Activated naive CD4-positive, alpha-beta T cell treated with anti-CD3 and anti-CD28 coated beads, Interleukin-2, amount 50 U/mL, for 16 hours (primary cell): Measurements from ENCODE around the gene GPR84.

Experiments used
- DNase-seq: peaks from one replicate; pipeline ENCODE4 v3.0.0-alpha.2; 2020

GPR84 gene

DNA sequence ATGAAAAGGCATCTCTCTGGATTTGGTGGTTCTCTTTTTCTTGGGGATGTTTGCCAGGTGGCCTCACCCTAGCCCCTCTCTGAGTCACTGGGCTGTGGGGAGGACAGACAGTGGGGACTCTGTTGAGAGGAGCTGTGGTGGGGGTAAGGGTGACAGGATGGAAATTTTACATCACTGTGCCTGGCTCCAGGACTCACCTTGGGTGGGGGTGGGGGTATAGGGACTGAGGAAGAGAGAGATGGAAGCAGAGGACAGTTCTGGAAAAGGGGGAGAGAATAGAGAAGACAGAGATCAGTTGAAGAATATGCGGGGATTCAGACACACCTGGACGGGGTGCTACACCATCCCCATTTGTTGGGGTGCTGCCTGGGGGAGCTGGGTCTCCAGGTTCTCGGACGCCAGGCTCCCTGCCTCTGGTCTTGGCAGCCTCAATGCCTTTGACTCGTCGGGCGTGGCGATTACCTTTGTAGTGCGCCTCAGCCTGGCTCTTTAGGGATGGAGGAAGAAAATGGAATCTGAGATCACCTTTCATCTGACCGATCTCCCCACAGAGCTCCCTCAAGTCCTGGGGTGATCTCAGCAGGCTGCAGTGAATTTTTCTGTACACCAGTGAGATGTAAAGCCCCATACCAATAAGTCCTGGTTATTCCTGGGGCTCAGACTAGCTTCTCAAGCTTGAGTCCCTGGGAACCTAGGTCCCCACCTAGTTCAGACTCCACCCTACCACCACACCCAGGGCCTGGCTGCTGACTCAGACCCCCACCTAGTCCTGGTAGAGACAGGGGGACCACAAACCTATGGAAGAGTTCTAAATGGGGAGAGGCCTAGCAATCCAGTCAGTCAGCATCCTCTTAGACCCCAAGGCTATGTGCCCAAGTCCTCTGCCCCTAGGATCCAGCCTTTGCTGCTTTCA is 9.6 kb upstream of the GPR84 start:
- no peak for DNase-seq

DNA sequence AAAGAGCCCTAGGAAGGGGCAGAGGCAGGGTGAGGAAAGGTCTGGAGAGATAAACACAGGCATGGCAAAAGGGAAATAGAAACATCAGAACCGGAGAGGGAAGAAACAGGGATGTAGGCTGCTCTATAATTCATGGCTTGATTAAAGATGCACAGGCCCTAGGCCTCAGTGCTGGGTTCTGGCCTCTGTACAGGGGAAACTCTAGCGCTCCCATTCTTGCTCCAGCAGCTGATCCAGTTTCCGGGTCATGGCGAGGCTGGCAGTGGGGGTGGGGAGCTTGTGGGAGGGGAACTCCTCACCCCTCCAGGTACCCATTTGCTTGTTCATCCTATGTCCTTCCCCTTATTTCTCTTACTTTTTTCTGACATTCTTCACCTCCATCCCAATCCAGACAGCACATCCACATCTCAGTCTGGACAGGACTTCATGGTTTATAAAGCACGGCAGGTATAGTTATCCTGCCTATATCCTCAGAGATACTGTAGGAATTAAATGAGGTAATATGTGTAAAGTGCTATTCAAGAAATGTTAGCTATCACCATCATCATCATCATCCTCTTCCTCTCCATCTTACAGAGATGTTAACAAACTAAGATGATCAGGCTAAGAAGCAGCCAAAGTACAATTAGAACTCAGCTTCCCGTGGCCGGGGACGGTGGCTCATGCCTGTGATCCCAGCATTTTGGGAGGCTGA is 8.0 kb upstream of the GPR84 start:
- no peak for DNase-seq

DNA sequence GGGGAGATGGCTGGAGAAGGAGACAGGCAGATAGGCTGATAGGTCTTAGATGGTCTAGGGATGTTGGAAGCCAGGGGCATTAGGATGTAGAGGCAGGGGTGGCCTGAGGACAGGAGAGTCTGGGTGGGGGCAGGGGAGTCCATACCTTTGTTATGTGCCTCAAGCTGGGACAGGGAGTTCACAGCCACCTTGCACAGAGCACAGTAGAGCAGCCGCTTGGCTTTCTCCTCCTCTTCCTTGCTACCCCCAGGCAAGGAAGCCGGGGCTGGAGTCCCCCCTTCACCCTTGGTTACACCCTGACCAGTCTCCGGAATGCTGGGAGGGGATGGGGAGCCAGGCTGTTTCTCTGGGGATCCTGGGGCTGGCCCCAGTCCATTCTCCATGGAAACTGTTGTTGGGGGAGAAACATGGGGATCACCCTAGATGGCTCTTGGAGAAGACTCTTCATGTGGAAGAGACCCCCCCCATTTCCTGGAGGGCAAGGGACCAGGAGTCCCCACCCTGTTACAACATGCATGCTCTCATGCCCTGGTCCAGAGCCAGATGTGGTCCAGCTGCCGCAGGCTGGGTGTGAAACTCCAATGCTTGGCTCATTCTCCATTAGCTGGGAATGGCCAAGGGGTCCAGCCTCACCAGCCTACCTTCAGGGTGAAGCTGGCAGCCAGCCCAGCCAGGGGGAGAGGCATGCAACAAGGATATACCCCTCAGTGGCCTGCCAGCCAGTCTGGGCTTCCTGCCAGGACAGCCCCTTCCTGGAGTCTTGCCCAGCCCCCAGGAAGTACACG is 7.2 kb upstream of the GPR84 start:
- DNase-seq, result no peak

DNA sequence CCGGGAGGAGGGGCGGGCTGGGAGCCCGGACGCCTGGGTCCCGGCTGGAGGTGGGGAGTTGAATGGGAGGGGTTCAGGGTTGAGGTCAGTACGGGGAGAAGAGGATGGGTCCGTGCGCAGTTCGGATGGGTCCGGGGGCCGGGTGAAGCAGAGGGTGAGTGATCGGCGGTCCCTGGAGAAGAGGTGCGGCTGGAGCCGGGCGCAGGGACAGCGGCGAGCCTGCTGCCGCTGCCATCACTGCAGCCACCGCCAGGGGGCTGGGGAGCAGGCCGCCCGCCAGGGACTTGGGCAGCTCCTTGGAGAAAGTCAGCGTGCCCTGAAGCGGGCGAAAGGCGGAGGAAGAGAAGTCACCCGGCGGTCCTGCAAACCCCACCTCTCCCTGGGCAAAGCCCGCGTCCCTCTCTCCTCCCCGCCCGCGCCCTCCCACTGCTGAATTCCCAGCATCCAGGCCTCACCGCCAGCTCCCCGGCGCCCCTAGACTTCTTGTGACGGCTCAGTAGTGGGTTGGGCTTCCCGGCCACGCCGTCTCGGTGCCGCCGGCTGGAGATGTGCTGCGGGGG is 6.0 kb upstream of the GPR84 start:
- DNase-seq, result no peak

DNA sequence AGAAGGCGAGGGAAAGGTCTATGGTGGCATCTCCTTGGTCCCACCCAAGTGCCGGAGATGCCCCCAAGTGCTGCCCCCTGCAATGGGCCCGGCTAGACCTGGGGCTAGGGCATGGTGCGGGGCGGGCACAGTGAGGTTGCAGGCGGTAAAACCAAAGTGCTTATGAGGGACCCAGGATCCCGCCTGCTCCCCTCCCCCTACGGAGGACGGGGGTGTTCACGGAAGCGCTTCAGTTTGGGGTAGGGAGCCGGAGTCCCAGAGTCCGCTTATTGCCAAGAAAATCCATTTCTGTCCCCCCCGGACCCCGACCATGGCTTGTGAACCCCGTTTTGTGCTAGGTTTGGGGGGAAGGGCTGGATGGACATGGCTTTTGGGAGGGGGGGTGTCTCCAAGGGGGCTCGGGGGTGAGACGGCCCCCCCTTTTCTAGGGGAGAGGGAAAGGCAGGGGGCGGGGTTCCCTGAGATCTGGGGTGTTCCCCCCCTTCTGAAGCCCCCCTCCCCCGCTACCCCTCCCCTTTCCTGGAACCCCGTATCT is 5.4 kb upstream of the GPR84 start:
- no peak for DNase-seq

DNA sequence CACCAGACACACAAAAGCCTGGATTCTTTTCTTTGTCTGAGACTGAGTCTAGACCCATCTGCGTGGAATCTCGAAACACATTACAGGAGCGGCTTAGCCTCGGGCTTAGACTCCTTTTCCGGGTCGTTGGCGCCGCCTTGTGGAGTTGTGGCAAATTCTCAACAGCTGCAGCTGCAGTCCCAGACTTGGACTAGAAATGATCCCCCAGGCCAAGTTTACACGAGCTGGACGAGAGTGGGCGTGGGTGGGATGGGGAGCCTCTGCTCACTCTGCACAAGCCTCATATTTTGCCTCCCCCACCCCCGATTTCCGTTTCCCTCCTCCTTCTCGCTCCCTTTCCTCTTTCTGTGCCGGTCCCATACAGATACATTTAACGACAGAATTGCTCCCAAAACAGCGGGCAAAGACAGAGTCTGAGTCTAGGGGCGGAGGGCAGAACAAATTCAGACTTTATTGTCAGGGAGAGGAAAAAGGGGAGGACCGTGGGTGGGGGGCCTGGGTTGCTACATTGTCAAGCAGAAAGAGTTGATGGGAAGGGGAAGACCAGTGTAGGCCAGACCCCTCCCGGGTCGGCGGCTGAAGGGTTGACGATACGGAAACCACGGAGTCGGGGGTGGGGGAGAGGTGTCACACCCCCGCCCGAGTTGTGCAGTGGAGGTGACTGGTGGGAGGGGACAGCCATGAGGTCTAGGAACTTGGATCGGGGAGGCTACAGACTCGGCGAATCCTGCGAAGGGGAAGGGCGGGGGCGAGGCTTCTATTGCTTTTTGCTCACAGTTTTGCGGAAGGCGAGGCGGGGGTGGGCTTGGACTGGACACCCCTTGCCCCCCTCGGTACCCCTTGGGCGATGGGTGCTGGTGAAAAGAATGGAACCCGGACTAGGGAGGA is 4.7 kb upstream of the GPR84 start:
- peak; percentile 91 for DNase-seq

DNA sequence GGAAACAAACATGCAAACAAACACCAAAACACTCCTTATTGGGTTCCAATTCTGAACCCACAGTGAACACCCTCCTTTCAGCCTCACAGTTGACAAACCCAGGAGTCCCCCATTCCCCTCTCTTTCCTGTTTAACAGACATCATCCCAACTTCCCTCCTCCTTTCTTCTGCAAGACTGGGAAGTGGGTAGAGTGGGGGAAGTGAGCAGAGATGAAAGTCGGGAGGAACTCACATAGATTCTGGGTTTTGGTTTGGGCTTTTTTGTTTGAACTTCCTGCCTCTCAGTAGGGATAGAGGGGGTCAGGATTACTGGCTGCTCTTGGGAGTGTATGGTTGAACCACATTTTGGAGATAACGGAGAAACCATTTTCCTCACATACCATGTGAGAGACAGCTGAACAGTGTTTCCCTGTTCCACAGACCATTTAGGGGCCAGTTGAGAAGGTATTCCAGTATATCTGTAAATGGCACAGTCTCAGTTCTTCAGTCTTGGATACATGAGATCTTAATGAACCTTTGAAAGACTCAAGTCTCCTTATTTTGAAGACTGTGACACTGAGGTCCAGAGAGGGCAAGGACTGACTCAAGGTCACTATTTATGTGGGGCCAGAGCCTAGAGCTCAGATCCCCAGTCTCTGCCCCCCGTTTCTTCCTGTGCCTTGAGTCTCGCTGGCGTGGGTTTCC is 3.9 kb upstream of the GPR84 start:
- DNase-seq, result no peak

DNA sequence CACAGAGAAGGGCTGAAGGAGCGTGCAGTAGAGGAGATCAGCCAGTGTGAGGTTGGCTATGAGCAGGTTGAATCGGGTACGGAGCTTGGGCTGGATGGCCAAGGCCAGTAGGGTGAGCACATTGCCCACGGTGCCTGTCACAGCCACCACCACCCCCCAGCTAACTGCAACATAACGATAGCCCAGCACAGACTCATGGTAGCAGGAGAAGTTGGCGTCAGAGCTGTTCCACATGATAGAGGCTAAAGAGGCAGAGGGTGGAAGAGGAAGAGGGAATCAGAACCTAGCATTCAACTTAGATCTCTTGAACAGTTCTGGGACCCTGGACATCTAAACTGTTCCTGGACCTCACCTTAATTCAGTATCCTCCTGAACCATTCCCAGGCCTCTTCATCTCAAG is 668 bp downstream of the GPR84 start:
- DNase-seq, result no peak

DNA sequence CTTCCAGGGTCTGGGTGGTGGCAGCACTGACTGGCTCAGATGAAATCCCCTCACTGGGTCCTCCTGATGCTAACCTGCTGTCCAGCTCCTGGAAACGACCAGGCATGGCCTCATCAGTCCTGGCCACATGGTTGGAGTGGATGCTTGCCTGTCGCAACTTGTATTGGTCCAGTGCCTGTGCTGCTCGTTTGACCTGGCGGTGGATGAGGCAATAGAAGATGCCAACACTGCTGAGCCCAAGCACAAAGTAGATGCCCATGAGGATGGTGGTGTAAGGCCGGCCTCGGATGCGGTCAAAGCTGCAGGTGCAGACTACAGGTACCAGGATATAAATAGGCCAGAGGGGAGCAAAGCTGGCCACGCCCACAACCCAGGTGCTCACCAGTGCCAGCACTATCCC is 1.2 kb downstream of the GPR84 start:
- DNase-seq, result no peak

DNA sequence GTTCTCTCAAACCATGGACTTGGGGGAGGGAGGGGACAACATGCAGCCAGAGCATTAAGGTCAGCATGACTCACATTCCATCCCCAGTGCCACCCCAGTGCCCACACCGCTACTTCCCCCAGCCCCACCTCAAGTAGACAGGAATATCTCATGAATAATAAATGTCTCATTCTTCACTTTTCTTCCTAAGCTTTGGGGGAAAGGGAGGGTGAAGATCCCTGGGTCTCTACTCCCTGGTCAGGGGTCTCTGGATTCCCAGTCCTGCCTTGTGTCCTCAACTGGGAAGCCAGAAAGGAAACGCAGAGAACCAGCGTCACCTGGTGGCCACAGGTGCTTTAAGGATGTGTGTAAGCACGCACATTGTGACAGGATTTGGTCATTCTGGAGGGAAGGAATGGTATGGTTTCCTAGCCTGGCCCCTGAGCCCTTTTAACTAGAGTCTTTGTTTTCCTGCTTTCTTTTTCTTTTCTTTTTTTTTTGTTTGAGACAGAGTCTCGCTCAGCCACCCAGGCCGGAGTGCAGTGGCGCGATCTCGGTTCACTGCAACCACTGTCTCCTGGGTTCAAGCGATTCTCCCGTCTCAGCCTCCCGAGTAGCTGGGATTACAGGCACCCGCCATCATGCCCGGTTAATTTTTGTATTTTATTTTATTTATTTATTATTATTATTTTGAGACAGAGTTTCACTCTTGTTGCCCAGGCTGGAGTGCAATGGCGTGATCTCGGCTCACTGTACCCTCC is 3.4 kb downstream of the GPR84 start:
- DNase-seq, result peak; percentile 63

DNA sequence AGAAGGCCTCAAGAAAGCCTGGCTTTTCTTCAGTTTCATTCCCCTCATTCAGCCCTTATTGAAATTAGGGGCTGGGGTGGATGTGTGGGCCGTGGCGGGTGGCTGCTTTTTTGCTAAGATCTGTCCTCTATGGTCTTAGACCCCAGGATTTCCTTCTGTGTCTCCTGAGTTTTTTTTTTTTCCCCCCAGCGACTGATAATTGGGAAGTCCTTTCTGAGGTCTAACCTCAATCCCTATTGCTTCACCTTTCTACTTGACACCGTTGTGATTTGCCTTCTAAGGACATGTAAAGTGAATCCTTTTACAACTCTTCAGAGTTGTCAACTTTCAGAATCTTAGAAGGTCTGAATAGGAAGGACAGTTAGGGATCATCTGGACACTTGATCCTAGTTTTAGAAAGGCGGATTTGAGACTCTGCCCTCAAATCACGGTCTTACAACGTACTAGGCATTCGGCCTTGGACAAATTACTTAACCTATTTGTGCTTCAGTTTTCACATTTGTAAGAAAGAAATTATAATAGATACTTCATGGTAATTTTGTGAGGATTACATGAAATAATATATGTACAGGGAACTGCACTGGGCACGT is 4.4 kb downstream of the GPR84 start:
- no peak for DNase-seq

DNA sequence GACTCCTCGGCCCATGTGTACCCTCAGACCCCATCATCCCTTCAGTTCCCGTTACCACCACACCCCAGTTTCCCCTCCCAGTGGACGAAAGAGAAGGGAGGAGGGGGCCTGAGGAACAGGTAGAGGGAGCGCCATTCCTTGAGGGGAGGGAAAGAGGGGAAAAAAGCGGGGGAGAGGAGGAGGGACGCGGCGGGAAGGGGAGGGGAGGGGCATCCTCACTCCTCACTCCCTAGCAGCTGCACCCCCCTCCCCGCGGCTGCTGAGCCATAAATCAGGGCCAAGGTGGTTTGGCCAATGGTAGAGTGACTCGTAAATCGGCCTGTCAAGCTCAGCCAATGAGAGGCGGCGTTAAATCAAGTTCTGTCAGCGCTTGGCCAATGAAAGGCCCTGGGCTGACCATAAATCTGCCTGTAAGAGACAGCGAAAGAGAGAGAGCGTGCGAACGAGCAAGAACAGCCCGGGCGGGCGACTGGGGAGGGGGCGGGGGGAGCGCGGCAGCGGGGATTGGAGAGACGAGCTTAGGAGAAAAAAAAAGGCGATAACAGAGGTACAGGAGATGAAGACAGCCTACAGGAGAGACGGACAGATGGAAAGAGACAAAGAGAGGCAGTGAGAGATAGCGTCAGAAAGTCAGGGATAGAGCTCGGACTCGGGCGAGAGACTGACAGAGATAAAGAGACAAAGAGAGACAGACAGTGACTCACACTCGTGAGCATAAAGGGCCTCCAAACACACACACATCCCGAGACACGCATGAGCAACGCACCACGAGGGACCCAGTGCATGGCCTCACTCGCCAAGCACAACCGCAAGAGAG is 5.1 kb downstream of the GPR84 start:
- peak; percentile 92 for DNase-seq

DNA sequence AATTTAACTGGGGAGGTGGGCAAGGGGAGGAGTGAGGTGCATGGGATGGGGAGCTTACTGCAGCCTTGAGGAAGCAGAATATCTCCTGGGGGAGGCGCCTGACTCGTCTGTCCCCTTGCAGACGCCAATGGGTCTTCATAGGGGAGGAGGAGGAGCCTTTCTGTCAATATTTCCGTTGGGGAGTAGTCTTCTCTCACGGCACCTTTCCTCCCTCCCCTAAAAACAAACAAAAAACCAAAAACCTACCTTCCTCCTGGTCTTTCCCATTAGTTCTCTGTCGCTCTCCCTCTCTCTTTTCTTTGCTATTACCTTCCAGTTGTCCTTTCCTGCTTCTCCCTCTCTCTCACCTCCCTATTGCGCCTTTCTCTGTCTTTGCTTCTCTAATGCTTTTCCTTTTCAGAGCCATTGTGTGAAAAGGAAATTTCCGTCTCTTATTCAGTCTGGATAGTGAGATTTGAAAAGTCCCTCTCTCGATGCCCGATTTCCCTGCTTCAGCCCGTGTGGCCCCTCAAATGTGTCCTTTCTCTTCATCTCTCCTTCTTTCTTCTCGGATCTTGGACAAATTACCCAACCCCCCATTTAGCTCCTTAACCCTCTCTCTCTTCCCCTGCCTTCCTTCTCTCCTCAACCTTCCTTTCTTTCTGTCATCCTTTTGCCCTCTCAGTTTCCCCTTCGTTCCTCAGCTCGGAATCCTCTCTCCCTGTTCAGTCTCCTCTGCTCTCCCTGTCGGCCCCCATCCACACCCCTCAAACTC is 5.9 kb downstream of the GPR84 start:
- peak; percentile 47 for DNase-seq

DNA sequence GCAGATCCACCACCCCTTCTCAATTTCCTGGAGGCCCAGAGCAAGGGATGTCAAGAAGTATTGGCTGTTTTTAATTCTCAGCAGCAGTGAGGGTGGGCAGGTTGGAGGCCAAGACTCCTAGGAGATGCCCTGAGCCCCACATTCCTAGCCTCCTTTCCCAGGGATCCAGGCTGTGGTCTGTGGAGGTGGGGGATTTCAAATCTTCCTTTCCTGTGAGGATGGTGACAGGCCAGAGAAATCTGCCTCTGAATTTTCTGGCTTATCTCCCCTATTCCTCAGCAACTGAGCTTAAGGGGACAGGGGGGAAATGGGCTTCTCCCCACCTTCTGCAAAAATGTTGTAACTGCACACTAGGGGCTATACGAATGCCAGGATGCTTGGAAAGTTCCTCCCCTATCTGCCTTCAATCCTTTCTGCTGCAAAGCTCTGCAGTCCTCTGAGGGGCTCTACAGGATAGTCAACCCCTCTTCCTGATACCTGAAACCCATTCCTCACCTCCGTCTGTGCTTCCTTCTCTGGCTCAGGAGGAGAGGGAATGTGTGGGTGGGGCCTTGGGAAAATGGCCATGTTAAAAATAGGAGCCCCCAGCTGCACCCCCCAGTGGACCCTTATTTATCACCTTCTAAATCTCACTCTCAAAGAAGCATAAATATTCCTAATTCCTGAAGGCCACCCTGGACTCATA is 6.6 kb downstream of the GPR84 start:
- no peak for DNase-seq

DNA sequence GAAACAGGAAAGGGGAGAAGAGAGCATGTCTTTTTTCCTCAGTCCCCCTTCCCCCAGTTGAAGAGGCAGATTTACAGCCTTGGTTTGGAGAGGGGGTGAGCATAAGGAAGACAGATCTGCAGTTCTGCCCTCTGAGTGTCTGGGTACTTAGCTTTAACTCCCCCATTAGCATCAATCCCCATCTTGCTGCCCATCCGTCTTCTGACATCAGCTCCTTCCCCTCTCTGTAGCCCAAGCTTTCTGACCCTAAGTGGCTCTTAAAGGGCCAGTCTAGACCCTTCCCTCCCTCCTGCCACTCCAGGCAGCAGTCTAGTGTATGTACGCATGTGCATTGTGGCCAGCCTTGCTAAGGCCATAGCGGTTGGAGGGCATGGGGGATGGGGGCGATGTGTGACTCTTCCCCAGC is 7.3 kb downstream of the GPR84 start:
- DNase-seq, result no peak

DNA sequence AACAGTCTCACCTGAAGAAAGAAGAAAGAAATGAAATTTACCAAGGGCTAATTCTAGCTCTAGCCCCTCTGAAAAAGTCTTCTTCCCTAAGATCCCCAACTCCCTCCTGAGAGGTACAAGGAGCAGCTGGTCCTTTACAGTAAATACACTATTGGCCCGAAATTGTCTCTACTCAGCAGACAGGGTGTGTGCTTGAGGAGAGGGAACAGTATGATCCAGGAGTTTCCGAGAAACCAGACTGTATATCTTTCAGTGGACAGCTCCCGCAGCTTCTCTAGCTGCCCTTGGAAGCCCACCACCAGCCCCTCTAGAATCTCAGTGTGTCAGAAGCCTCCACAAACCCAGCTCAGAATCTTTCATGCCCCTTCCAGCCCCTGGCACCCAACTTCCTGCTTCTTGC is 8.1 kb downstream of the GPR84 start:
- no peak for DNase-seq

DNA sequence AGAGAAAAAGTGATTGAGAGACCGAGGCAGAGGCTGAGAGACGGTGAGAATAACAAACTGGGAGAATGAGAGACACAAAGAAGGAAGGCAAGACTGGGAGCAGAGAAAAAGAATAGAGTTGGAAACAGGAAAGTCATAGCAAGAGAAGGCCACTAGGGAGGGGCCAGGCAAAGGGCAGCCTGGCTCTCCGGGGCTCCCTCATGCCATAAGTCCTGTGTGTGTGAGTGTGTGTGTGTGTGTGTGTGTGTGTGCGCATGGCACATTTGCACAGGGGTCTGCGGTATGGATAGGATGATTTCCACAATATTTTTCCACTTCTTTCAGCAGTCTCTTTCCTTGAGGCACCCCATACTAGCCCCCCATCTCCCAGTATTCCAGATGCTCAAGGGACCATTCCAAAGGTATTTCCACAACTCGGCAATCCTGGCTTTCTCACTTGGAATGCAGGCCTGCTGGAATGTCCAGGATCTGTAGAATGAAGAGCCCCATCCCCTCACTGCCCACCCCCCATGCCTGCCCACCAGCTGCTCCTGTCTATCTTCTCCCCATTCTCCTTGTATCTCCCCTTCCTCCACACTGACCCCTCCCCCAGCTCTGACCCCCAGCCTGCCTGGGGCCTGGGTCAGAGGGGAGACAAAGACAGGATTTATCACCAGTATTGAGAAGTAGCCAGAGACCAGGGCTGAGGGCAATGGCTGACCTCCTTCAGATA is 9.0 kb downstream of the GPR84 start:
- no peak for DNase-seq
